ENCODE results near the gene ISG20L2.
A peak's percentile ranks its signal among the peaks of the same experiment; 100 is the strongest.

ISG20L2 gene

DNA sequence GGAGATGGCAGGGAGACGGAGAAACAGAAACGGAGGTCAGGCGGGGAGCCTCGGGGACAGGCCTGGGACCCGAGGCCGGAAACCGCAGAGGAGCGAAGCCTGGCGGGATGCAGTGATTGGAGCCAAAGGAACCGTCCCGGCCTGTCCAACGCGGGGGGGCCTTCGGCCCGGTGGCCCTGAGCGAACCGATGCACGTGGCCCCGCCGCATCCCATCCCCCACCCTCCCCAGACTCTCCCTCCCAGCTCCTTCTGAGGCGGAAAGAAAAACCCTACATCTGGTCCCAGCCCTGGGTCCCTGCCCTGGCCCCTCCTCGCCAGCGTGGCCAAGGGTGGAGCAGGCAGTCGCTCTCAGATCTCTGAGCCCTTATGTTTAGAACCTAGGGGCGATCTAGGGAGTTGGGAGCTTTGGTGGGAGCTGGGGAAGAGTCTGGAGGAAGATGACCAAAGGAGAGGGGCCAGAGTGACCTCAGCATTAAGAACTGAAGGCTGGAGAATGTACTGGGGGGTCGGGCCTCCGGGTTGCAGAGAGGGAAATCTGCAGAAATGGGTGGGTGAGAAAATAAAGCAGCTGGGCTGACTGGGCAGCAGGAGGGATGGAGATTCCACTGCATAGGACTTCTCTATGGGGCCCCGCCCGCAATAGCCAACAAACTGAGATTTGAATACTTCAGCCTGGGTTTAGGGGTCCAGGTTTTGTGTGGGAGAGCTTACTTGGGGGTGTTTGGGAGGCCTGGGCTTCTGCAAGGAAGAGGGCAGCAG, 21.7 kb downstream of the ISG20L2 start:
- DNase-seq, result peak; percentile 88

DNA sequence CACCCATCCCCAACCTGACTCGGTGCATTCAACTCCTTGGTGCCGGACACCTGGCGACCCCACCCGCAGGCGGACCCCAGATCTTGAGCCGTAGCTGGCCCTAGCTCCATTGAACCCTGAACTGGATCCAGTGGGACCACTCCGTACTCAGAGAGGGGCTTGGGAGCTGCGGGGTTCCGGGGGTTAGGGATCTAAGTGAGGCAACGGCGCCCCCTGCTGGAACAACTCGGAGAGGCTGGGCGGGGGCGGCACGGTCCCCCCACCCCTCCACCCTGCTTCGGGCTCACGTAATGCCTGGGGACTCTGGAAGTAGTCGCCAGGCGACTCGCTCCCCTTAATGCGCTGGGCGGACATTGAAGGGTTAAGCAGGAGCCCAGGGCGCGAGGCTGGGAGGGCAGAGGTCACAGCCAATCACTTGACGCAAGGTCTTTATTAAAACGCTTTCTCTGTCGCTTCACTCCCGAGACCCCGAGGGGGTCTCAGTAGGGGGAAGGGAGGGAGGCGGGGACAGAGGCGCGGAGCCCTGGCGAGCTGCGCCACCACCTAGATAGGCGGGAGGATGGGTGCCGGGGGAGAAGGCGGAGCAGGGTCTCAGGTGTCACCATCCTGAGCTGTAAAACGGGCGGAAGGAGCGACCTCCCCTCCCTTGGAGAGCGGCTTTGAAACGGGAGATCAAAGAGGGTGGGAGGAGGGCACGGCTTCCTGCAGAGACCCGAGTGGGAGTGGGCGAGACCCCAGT, 22.5 kb downstream of the ISG20L2 start:
- peak; percentile 78 for DNase-seq

DNA sequence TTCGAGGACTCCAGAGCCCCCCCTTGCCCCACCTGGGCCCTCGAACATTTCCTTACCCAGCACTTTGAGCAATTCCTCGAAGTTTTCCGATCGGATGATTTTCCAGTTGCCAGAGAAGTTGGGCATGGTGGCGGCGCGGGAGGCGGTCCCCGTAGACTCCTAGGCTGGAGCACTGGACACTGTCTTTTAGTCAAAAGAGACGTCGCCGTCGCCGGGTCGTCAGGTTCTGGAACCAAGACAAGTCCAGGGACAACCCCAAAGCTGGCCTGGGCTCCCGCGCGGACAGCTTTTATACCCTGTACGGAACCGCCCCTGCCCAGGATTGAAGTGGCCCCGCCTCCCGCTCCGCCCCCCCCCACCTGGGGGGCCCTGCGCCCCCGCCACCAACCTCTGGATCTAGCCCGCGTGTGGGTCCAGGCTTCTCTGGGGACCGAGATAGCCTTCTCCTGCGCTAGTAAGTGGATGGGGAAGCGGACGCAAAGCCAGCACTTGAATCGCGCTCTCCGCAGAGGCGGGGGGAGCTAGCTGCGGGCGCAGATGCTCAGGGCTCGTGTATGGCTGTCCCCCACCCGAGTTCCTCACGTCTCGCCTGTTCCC, 23.1 kb downstream of the ISG20L2 start, which contains the start of gene CRABP2:
TSS of gene CRABP2 (minus strand) at position 263 of the 597 bp plus-strand sequence. CDS start at position 126, 137 bp downstream.
- DNase-seq, result peak; percentile 71

DNA sequence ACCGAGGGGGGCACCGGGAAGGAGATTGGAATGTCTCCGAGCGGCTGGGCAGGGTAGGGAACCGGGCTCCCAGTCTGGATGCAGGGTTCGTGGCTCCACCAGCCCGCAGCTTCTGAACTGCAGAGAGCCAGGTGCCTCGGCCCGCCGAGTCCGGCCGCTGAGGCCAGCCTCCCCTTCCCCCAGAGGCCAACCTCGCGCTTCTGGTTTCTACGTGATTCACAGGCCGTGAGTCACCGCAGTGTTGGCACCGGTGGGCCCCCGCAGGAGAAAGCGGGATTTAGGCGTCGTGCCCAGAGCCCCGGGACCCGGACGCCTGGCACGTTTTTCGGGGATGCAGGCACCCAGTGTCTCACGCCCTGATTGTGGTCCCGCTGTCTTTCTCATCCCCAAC, 23.6 kb downstream of the ISG20L2 start:
- peak; percentile 74 for DNase-seq

DNA sequence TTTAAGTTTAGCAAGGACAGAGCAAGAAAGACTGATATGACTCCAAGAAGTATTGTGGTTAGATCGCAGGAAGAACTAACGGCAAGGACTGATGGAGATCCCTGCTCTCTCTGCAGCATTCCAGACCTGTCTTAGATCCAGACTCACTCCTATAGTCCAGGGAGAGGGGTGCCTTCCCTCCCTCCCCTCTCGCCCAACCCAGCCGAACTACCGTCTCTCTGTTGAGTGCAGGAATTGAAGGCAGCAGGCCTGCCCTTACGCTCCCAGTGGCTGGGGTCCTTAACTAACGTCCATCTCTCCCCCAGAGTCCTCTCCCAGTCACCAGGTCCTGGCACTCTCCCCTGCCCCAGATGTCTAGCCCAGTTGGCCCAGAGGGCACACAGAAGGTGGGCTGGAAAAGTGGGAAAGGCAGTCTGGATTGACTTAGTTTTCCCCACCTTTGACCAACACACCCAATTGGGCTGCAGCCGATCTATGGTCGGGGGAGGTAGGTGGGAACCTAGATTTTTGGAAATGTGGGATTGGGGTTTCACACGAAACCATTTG, 24.3 kb downstream of the ISG20L2 start:
- no peak for DNase-seq

DNA sequence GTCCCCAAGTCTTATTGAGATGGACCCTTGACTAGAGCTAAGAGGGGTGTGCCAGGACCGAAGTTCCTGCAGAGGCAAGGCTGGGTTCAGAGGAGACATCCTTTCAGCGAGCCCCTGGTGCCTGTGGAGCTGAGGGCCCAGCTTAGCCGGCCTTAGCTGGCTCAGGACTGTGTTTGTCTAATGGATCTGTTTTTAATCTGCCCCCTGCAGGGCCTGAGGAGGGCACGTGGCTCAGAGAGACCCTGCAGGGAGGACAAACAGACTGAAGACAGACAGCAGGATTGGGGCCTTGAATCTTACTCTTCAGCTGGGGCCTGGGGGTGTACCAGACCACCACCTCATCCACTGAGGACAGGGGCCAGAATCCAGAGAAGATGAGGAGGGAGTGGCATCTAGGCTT, 24.8 kb downstream of the ISG20L2 start:
- DNase-seq, result no peak

DNA sequence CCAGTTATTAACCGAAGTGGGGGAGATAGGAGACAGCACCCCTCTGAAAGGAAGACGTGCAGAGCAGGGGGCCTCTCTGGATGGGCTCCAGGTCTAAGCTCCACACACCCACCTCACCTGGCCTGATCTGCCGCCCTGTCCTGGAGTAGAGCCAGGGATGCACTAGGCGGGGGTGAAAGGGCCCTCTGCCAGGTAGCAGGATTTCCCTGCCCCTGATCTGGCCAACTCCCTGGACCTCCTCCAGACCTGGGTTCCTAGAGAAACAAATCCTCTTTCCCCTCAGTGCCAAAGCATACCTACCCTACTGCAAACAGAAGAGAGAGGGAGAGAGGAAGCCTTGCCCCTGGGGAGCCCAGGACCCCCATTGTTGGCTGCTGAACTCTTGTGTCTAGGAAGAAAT, 25.2 kb downstream of the ISG20L2 start:
- no peak for DNase-seq

DNA sequence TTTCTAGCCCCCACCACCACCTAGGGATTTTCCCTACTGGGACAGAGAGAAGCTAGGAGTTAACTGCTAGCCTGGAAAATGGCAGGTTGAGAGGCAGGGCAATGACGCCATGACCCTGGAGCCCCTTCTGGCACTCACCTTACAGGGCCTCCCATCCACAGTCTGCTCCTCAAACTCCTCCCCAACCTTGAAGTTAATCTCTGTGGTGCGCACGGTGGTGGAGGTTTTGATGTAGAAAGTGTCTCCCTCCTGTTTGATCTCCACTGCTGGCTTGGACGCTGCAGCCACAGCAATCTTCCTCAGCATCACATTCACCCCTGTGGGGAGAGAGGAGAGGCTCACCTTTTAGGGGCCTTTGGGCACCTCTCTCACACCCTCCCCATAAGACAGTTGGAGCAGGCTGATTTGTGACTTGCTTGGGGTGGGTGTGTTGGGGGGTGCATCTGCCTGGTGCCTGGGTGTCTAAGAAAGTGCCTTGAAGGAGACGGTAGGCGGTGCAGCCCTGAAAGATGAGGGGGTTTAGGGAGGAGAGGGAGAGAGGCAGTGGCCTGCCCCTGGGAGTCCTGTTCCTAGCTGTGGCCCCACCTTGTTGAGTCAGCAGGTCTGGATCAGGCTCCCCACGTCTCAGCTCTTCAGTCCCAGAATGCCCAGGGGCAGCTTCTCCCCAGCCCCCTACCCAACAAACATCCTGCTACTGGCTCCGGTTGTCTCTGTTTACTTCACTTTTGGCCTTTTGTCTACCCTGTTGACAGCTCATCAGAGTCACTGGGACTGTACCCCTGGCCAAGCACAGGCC, 27.6 kb downstream of the ISG20L2 start:
- DNase-seq, result no peak

DNA sequence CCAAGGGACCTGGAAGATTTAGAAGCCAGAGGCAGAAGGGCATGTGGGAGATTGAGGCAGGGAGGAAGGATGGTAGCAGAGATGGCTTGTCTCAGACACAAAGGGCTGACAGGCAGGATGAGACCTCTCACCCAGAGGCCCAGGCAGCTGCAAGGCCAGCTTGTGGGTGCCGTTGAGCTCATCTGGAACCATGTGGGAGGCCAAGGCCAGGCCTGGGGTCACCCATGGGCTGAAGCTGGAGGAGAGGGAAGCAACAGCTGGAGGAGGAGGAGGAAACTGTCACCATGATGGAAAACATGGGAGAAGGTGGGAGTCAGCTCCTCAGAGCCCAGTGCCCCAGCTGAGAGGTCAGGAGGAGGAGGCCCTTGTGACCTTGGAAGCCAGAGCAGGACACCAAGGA, 29.6 kb downstream of the ISG20L2 start:
- no peak for DNase-seq

DNA sequence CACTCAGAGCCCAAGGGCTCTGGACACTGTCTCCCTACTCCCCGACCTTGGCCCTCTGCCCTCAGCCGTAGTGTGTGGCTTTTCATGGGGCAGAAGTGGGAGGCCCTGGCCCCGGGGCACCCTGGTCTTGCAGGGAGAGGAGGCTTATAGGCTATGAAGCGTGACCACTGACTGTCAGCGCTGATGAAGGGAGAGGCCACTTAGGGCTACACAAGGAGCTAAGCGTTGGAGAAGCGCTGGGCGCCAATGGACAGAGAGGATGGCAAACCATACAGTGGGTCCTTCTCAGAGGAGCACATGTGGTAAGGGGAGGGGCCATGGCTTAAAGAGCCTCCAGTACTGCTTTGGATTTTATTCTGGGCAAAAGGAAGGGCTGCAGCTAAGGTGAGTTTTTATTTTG, 31.1 kb downstream of the ISG20L2 start:
- DNase-seq, result no peak

DNA sequence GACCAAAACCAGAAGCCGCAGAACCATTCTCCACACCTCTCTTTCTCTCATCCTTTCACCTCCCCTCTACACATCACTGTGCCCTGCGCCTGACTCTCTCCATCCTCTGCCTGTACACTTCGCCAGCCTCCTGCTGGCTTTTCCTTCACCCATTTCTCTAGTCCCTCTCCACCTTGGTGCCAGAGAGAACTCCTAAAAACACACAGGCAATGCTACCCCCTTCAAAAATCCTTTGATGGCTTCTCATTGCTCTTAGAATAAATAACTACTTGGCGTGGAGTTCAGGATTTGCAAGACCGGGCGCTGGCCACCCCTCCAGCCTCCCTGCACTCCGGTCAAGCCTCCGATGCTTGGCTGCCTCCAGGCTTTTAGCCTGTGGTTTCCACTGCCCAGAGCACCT, 31.8 kb downstream of the ISG20L2 start:
- DNase-seq, result no peak

DNA sequence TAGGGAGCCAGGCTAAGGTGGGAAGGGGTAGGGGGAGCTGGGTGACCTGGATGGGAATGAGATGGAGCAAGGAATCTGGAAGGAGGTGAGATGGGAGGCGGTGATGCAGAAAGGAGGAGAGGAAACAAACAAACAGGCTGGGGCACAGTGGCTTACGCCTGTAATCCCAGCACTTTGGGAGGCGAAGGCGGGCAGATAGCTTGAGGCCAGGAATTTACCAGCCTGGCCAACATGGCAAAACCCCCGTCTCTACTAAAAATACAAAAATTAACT, 33.9 kb downstream of the ISG20L2 start:
- no peak for DNase-seq

DNA sequence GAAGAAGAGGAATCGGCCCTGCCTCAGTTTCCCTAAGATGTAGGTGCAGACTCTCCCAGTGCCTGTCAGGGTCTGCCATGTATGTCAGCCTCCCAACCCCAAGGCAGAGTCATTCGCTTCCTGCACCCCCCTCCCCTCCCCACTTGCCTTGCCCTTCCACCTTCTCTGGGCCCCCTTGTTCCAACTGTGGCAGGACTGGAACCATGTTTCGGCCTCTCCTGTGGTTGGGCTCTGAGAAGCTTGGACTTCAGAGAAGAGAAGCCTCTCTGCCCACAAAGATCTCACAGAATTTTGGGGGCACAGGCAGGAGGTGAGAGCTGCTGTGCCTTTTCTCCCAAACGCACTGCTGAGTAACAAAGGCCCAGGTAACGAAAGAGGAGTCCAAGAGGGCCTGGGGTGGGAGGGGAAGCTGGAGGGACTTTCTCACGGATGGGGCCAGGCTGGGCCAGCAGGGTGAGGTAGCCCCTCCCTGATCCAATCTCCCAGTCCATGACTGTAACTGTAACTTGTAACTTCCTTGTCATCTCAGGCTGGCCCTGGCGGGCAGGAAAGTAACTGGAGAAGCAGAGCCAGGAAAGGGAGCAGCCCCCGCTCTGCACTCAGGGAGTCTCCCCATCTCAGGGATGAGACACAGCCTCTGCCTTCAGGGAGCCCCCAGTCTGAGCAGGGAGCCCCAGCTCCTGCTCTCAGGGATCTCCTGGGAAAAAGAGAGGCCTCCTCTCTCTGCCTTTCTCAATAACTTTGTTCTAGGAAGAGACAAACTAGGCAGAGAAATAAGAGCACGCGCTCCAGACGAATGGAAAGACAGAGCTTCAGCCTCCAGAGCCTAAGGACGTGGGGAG, 34.5 kb downstream of the ISG20L2 start:
- no peak for DNase-seq

DNA sequence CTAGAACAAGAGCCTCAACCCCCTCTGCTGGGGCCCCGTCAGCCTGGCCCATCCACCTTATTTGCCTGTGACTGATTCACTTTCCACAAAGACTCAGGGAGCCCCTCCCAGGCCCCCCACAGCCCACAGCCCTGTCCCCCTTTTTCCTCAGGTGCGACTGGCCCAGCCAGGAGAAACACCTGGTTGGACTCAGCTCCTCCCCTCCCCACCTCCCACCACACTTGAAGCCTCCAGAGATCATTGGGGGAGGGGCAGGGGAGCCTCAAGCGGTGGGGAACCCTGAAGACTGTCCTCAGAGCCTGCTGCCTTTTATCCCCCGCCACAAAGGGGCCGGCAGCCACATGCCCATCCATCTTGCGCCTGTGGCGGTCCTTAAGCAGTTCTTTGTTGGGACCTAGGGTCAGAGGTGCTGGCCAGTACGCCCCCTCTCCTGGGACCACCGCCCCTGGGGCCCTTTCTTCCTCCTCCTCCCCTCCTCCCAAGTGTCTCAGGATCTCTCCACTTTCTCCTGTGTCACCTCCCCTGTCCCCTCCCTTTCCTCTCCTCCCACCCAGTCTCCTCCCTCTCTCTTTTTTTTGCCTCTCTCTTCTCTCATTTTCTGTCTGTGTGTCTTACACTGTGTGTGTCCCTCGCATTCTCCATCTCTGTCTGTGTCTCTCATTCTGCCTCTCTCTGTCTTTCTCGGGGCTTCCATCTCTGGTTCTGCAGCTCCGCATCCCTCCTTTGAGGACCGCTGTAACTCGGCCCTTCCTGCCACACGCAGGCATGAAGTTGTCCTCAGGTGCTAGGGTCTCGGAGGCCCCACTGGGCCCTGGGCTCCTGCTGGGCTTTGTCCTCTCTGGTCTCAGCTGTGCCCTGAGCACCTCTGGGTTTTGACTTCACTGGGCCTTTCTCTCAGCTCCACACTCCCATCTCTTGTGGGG, 35.4 kb downstream of the ISG20L2 start:
- DNase-seq, result peak; percentile 62

DNA sequence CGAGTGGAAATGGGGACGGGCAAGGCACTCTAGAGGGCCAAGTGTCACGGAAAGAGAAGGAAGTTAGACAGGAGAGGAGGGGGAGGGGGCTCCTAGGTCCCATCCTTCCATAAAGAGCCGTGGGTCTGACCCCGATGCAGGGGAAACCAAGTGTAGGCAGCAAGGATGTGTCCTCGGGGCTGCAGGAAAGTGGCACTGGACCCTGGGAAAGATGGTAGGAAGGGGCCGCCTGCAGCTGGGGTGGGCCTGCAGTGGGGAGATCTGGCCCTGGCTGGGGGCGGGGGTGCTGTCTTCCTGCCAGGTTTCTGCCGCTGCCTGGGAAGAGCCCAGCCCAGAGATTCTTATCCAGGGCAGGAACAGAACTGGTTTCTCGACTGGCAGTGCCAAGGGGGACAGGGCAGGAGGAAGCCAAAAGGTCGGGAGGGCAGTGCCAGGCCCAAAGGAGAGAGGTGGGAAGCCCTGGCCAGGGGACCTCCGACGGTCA, 36.1 kb downstream of the ISG20L2 start:
- DNase-seq, result no peak

DNA sequence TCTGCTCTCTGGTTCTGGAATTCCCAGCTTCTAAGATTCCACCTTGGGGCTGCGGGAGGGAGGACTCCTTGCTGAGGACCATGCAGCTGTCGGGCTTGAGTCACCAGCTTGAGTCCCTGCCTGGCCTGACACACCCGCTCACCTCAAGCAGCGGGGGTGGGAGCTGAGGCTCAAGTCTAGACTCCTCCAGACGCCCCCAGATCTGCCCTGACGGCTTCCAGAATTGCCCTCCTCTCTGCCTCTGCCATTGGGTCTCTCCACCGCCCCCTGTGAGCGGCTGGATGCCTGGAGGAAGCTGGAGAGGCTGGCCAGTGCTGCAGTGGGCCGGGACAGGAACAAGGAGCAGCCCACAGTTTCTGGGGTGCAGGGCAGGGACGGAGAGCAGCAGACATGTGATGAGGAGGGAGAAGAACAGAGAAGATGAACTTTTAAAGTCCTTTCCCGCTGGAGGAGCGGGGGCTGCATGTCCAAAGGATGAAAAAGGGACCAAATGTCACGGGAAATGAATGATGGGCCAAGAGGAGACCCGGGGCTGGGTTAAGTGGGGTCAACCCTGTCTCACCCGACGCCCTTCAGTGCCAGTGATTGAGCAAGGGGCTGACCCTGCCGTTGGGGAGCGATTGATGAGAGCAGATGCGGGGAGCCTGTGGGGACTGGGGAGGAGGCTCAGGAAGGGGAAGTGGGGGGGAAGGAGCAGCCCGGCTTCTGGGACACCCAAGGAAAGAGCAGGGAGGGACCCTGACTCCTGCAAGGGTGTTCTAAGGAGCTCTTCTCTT, 36.7 kb downstream of the ISG20L2 start:
- DNase-seq, result peak; percentile 53

DNA sequence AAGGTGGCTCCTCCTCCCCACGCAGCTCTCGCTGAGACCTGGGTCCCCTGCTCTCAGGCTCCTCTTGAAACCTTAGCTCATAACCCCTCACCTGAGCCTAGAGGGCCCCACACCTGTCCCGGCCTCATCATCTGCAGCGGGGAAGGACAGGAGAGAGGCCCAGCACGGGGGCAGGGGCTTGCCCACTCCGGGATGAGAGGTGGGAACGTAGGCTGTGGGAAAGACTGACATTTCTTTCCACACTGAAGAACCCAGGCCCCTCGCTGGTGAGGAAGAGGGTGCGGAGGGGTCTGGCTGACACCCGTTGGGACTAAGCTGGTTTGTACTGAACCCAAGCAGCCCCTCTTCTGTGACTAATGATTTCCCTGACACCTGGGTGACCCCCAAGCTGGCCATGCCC, 37.4 kb downstream of the ISG20L2 start:
- no peak for DNase-seq

DNA sequence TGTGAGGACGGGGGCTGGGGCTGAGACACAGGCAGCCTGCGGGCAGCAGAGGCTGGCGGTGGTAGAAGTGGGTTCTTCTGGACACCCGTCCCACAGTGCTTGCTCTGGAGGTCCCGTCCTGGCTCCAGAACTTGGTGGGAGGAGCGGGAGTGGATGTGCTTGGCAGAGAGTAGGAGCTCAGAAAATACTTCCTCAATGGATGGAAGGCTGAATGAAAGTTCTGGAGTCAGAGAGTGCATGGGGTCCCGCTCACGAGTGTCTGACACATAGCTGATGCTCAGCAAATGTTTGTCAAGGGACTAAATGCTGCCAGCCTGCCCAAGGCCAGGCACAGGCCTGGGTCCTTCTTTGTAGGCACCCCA, 37.9 kb downstream of the ISG20L2 start:
- DNase-seq, result no peak

DNA sequence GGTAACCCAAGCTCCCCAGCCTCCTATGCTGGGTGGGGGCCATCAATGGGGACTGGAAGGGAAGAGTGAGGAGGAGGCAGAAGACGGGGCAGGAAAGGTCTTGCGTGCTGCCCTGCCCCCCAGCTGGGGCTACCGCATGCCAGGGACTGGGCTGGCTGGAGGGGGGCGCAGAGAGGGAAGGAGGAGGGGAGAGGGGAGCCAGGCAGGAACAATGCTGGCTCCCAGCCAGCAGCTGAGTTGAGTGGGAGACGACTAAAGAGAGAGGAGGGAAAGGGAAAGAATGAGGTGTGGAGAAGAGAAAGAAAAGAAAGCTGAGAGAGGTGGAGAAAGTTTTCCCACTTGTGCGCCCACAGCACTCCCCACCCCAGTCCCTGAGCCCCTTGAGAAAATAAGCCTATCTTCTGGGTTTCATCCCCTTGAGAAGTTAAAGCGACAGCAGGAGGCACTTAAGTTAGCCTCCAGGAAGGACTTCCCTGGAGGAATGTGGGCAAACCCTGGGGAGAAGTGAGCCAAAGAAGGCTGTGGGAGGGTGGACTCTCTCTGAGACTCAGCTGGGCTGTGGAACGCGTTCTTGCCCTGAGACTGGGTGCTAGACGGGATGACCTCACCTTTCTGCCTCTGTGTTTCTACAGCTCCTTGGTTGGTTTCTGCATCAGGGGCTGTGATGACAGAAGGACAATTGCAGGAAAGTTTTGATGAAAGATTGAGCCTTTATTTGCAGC, 38.5 kb downstream of the ISG20L2 start:
- DNase-seq, result no peak
